ENCODE data around the gene HDAC4. TPM values are rescaled to one million over a fixed set of nuclear protein-coding genes. Genes with fewer than 3 reads are reported as not detected.

HDAC4 gene
- total and polyA plus RNA-seq, 10 of the 15 experiments (the other 5 are each of a cell fraction or from before 2014, with no cell fraction given) = 0.22 to 15.7 (median 4.8) TPM

DNA sequence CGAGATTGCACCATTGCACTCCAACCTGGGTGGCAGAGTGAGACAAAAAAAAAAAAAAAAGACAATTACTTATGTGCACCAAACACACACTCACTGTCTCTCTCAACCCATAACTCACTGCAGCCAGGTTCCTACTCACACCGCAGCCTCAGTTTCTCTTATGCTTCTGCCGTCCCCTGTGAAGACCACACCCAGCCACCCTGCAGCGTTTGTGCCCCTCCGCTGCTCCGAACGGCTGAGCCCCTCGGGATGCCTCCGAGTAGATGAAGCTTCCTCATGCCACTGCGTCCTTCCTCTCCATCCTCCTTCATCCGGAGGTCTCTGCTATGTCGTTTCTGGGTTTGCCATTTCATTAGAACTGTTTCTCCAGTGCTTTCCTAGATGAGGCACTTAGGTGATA lies 392.8 kb downstream of the HDAC4 start:
- no peak for FAIRE-seq
- intact Hi-C loops (cut with micrococcal nuclease; ENCODE audit: unreplicated experiment) (no loop called here), in situ Hi-C loops (cut with MboI) (no loop called here)
- no peak overlapping the region for H3K9ac ChIP-seq (ENCODE audit: control insufficient read depth, insufficient read depth, low read length)
- H3K9me3 ChIP-seq (replicated peaks; ENCODE audit: control insufficient read depth, insufficient read depth, low read length) = no peaks in the 10 kb centered on the region
- ChIA-PET CTCF (no interaction called here), RAD21 (ENCODE audit: unreplicated experiment) (no interaction called here), POLR2A (no interaction called here), SMC1A (ENCODE audit: uncharacterized antibody, unreplicated experiment) (no interaction called here)
- no peak overlapping the region for H3K4me3 ChIP-seq
- H3K27me3 ChIP-seq (replicated peaks in 1 of 2; ENCODE audit: control insufficient read depth in 2 of 2, insufficient read depth in 2 of 2, low read length in 1 of 2) = peaks cover 3 to 8% of the 10 kb centered on the region in 2 experiments
- H3K36me3 ChIP-seq (ENCODE audit: control insufficient read depth in 2 of 2, insufficient read depth in 2 of 2, low read length in 1 of 2) = no peaks in the 10 kb centered on the region
- TF ChIP-seq, protein P1, sequence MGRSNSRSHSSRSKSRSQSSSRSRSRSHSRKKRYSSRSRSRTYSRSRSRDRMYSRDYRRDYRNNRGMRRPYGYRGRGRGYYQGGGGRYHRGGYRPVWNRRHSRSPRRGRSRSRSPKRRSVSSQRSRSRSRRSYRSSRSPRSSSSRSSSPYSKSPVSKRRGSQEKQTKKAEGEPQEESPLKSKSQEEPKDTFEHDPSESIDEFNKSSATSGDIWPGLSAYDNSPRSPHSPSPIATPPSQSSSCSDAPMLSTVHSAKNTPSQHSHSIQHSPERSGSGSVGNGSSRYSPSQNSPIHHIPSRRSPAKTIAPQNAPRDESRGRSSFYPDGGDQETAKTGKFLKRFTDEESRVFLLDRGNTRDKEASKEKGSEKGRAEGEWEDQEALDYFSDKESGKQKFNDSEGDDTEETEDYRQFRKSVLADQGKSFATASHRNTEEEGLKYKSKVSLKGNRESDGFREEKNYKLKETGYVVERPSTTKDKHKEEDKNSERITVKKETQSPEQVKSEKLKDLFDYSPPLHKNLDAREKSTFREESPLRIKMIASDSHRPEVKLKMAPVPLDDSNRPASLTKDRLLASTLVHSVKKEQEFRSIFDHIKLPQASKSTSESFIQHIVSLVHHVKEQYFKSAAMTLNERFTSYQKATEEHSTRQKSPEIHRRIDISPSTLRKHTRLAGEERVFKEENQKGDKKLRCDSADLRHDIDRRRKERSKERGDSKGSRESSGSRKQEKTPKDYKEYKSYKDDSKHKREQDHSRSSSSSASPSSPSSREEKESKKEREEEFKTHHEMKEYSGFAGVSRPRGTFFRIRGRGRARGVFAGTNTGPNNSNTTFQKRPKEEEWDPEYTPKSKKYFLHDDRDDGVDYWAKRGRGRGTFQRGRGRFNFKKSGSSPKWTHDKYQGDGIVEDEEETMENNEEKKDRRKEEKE (IDR thresholded peaks at IDR 0.05) = no peak
- TF ChIP-seq, protein P2, sequence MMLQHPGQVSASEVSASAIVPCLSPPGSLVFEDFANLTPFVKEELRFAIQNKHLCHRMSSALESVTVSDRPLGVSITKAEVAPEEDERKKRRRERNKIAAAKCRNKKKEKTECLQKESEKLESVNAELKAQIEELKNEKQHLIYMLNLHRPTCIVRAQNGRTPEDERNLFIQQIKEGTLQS (IDR thresholded peaks at IDR 0.05; ENCODE audit: borderline replicate concordance, extremely low read depth, low read depth, low read length) = no peak
- TF ChIP-seq BACH1 (IDR thresholded peaks at IDR 0.05; ENCODE audit: borderline replicate concordance) = no peak
- TF ChIP-seq ASH2L (IDR thresholded peaks at IDR 0.05; ENCODE audit: borderline replicate concordance, low read depth) = no peak
- no peak for TF ChIP-seq SMAD1 (IDR thresholded peaks at IDR 0.05; ENCODE audit: low read depth, partially characterized antibody)
- TF ChIP-seq POLR2AphosphoS2 (IDR thresholded peaks at IDR 0.05; ENCODE audit: low read depth, low read length) = no peak
- TF ChIP-seq POLR2AphosphoS5 (IDR thresholded peaks at IDR 0.05; ENCODE audit: low read length) = no peak
- no peak for TF ChIP-seq NR2C2 (IDR thresholded peaks at IDR 0.05; ENCODE audit: borderline replicate concordance, control insufficient read depth, insufficient read length, low read depth)
- H3K4me1 ChIP-seq (ENCODE audit: control insufficient read depth, insufficient read depth, low read length) = no peaks in the 10 kb centered on the region
- no peak overlapping the region for H3K27ac ChIP-seq (ENCODE audit: control insufficient read depth, insufficient read depth)
- DNase-seq (ENCODE audit: low read depth, low spot score) = no peak
- no peak overlapping the region for H3K4me2 ChIP-seq (ENCODE audit: control insufficient read depth, insufficient read depth)
- no peak overlapping the region for H2AFZ ChIP-seq (ENCODE audit: control insufficient read depth, low read depth, low read length)
- no peak for ATAC-seq
- no peaks in the 10 kb centered on the region for H3K79me2 ChIP-seq (ENCODE audit: control insufficient read depth, insufficient read depth, low read length)
- no TSS peak for BruUV-seq (replicated peaks)
- 51% methylated on average over 11 of the region's 12 CpGs for WGBS (ENCODE audit: insufficient coverage, insufficient replicate concordance, low lambda C conversion rate, missing lambda C conversion rate)
- no peaks in the 10 kb centered on the region for H4K20me1 ChIP-seq (ENCODE audit: control insufficient read depth, insufficient read depth)

Measured in GM12878 (cell line).